Cardiac septum (tissue), 1 donor: ENCODE results near the gene CCDC171. TPM values are rescaled to one million over a fixed set of nuclear protein-coding genes. Genes with fewer than 3 reads are reported as not detected.
"Not testable (repeated sequence)": the region's sequence is repeated elsewhere in the genome, so short reads cannot be mapped to it uniquely, and the experiment has no call there.

ENCODE experiments used
- DNase-seq: peaks from one replicate; pipeline ENCODE4 v3.0.0-alpha.2; 2020; ENCODE audit warnings: low spot score
- intact Hi-C: fragments of 100-400 bp; cut with DNase I; formaldehyde crosslinking; loops from one replicate; pipeline ENCODE4 v1.14.0; 2022
- total RNA-seq: library from RNA; stranded (reverse); fragmentation: NEBNext Ultra II Directional; extraction: Animal tissue kit (Norgen Biotek cat#: 25700); gene quantifications from one replicate; pipeline ENCODE4 v1.2.1, GENCODE V29; 2021
- donor health status: DM: no; HTN: no; CAD: no.

CCDC171 gene
- total RNA-seq, 1 donor from 2014 or later: 2.5 TPM

GRCh38 chr9:15641291-15641690, 88.4 kb downstream of the CCDC171 start:
- no peak for DNase-seq
- intact Hi-C loops: no loop called here

GRCh38 chr9:15642369-15642962, 89.6 kb downstream of the CCDC171 start:
- no peak for DNase-seq
- intact Hi-C loops: no loop called here

DNA sequence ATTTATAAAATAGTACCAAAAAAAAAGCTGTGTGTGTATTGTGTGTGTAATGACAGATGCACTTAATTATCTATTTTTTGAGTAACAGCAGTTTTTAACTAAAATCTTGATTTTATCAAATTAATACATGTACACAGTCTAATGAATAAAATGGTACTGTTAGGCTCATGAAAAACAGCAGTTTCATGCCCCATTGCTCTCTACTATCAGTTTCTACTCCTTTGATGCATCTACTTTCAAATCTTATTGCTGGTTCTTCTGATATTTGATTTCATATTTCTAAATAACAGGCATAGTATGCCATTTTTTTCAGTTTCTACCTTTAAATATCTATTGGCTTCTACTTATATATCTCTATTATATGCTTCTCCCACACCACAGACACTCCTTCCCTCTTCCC, 117.4 kb downstream of the CCDC171 start:
- intact Hi-C loops: no loop called here

DNA sequence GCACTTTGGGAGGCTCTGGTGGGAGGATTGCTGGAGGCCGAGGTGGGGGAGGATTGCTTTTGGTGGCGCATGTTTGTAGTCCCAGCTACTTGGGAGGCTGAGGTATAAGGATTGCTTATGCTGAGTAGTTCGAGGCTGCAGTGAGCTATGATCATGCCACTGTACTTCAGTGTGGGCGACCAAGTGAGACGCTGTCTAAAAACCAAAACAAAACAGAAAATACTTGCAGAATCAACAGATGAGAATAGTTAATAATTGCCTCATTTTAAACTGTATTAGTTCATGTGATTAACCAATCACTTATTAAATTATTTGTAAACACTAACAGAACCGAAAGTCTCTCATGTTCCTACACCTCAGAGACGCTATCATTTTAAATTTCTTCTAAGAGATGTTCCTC, 118.1 kb downstream of the CCDC171 start:
- intact Hi-C loops: no loop called here
- DNase-seq: no peak

More for the DNA sequence above, 117.4 kb downstream of the CCDC171 start:
- DNase-seq: no peak

DNA sequence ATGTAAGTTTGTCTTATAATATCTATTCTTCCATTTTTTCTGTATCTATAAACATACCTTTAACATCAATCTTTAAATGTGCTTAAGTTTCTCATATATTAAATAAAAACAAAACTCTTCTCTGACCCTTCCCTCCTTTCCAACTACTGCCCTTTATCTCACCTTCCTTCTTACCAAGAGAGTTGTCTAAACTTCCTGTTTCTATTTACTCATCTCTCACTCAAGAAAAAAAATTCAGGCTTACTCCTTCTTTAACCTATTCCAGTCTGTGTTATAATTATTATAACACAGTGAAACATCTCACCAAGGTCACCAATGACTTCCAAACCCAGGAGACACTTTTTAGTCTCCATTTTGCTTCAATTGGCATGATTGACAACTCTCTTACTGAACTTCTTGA, 140.9 kb downstream of the CCDC171 start:
- intact Hi-C loops: no loop called here

DNA sequence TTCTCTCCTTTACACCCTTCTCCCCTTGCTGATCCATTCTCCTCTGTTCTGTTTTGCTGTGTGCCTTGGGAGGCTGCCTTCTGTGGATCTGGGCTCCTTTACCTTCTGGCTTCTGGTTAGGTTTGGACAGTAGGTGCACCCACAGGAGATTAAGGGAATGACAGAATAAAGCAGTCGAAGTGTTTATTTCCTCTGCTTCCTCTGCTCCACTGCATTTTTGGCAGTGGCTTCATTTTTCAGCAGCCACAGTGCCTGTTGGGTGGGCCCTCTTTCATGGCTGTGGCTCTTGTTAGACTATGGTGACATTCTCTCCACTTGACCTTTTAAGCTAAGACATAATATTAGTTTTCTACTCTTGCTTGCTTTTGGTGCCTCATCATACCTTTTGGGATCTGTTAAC, 144.1 kb downstream of the CCDC171 start:
- intact Hi-C loops: no loop called here
- DNase-seq: no peak

More for the DNA sequence above, 140.9 kb downstream of the CCDC171 start:
- DNase-seq: no peak

- intact Hi-C loops: no loop called here
- no peak for DNase-seq
Observed at GRCh38 chr9:15697446-15697851, 144.6 kb downstream of the CCDC171 start.

DNA sequence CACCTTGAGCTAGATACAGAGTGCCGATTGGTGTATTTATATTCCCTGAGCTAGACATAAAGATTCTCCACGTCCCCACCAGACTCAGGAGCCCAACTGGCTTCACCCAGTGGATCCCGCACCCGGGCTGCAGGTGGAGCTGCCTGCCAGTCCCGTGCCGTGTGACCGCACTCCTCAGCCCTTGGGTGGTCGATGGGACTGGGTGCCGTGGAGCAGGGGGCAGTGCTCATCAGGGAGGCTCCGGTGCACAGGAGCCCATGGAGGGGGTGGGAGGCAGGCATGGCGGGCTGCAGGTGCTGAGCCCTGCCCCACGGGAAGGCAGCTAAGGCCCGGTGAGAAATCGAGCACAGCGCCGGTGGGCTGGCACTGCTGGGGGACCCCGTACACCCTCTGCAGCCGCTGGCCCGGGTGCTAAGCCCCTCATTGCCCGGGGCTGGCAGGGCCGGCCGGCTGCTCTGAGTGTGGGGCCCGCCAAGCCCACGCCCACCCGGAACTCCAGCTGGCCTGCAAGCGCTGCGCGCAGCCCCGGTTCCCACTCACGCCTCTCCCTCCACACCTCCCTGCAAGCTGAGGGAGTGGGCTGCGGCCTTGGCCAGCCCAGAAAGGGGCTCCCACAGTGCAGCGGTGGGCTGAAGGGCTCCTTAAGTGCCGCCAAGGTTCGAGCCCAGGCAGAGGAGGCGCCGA, 147.2 kb downstream of the CCDC171 start:
- intact Hi-C loops, DNase-seq: not testable (repeated sequence)

DNA sequence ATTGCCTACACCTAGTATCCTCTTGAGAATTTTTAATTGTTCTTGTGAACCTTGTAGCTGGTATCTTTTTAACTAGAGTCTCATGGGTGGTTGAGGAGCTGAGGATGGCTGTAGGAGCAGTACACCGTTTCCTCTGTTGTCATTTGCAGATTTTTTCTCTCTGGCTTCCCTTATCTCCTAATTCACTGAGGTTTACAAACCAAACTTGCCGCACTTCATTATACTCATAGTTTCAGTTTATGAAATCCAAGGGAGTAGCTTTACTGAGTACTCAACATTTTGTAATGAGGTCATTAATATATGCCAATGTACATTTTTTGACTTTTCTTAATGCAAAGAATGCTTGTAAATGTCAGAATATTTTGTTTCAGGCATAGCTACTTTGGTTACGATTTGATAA, 154.2 kb downstream of the CCDC171 start:
- DNase-seq: no peak
- intact Hi-C loops: no loop called here

GRCh38 chr9:15711531-15711930, 158.7 kb downstream of the CCDC171 start:
- DNase-seq: no peak
- intact Hi-C loops: no loop called here

DNA sequence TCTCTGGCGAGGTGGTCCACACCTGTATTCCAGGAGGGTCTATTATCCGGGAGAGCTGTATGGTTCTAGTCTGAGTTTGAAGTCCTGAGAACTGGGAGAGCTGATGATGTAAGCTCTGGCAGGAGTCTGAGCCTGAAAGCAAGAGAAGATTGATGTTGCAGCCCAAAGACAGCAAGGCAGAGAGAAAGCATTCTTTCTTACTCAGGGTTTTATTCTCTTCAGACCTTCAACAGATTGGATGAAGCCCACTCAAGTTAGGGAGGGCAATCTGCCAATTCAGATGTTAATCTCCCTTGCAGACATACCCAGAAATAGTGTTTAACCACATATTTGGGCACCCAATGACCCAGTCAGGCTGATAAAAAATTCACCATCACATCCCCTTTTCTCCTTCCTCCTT, 159.1 kb downstream of the CCDC171 start:
- intact Hi-C loops: no loop called here

DNA sequence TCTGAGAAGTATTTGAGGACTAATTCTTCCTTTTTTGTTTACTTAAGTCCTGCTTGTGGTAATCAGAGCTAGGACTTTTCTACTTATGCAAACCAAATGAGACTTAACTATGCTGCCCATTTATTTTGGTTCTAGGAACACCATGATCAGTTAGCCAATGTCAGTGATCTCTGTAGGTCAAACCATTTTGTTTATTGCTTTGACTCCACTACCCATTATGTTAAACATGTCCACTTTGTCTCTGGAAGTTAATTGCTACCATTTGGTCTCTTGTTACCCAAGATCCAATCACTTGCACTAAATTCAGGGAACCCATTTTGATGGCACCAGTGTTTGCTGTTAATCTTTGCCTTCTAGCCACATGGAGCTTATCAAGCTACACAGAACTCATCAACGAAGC, 161.9 kb downstream of the CCDC171 start:
- intact Hi-C loops: no loop called here
- no peak for DNase-seq

More for the DNA sequence above, 159.1 kb downstream of the CCDC171 start:
- DNase-seq: no peak

- no peak for DNase-seq
- intact Hi-C loops: no loop called here
Observed at GRCh38 chr9:15717290-15717967, 164.6 kb downstream of the CCDC171 start.

GRCh38 chr9:15718423-15718822, 165.6 kb downstream of the CCDC171 start:
- no peak for DNase-seq

DNA sequence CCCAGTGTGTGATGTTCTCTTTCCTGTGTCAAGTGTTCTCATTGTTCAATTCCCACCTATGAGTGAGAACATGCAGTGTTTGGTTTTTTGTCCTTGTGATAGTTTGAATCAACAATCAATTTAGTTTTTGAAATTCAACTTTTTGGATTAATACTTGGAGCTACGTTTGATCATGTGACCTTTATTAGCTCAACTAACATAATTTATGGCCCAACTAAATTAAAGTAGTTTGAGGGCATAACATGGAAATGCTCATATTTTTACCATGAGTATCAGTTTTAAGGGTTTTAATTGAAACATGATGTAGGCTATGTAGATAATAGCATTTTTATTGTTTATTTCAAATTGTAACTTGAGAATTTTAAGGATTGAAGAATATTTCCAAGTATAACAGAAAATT, 168.0 kb downstream of the CCDC171 start:
- intact Hi-C loops: no loop called here
- no peak for DNase-seq

More at GRCh38 chr9:15718423-15718822, 165.6 kb downstream of the CCDC171 start:
- intact Hi-C loops: no loop called here

DNA sequence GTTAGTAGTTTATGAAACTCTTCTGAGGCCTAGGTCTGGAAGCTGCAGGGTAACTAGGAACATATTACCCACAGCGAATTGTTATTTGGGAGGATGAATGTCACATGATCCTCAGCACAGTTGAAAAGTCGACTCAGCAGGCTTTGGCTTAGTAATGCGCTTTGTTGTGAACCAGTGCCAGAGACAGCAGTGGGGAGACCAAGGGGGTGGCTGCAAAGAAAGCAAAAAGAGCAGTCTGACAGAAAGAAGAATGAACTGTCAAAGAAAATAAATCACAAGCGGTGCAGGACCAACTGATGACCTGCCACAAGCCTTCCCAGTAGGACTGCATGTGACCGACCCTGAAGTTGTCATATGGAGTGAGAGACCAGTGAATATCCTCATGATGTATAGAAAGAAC, 170.0 kb downstream of the CCDC171 start:
- intact Hi-C loops: no loop called here
- DNase-seq: no peak

DNA sequence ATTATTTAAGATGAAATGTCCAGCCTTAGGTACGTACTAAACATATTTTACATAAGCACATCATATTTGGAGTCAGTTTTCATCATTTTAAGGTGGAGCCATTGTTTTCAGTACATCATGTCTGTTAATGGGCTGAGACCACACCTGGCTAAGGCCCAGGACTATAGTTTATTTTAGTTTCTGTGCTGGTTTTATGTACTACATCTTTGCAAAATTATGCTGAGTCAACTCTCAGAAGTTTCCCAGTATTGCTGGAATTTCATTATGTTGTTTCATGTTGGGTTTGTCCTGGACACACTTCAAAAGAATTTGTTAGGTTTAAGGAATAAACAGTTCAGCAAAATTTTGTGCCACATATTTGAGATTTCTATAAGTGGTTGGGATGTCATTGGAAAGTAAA, 171.2 kb downstream of the CCDC171 start:
- intact Hi-C loops: no loop called here

GRCh38 chr9:15724612-15725011, 171.8 kb downstream of the CCDC171 start:
- no peak for DNase-seq
- intact Hi-C loops: no loop called here

More for the DNA sequence above, 171.2 kb downstream of the CCDC171 start:
- DNase-seq: no peak

DNA sequence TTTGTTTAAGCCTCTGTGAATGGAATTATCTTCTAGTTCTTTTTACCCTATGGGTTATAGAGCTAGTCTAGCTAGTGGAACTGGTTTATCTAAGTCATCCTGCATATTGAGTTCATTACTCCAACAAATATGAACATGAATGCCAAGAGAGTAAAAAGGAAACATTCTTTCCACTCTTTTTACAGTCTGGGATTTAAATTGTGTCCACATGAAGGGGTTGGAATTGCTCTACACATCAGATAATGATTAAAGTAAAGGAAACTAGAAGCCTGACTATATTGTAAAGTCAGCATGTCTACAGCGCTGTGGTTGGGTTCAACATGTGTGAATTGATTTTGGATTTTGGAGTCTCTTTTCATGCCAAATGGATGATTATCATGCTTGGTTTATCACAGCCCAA, 173.1 kb downstream of the CCDC171 start:
- intact Hi-C loops: no loop called here
- no peak for DNase-seq

DNA sequence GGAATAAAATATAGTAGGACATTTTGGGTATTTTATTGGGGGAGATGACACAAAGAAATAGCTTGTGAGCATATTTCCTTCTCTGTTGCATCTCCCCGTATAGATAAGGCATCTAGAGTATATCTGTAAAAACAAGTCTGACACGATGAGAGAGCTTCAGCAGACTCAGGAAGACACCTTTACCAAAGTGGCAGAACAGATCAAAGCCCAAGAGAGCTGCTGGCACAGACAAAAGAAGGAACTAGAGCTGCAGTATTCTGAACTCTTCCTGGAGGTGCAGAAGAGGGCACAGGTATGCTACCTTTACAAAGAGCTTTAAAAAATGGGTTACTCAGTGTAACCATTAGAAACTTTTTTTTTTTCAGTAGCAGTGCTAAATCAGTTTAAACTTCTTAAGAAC, 176.7 kb downstream of the CCDC171 start:
- no peak for DNase-seq
- intact Hi-C loops: no loop called here
